Karpas-422 (cell line): Measurements from ENCODE around the gene SLC26A1. TPM values are rescaled to one million over a fixed set of nuclear protein-coding genes. Genes with fewer than 3 reads are reported as not detected.

Source experiments
- total RNA-seq: library from RNA; depleted of rRNA; stranded (reverse); fragments of >200 nt; shearing (Covaris generic); gene quantifications from 2 replicates; pipeline ENCODE4 v1.2.3, GENCODE V29; 2014; ENCODE audit warnings: low replicate concordance; rRNA removed

Gene SLC26A1
- total RNA-seq, 1 experiment from 2014 or later: not detected

Other genes starting within 250 kb of the SLC26A1 start
- gene CPLX1, start 167.3 kb downstream of the SLC26A1 start, total RNA-seq: 0.40 and 3.1 TPM in 2 replicates
- 48.8 and 76.6 TPM in 2 replicates for gene GAK, start 61.1 kb downstream of the SLC26A1 start, total RNA-seq
- gene TMEM175, start 60.9 kb downstream of the SLC26A1 start, total RNA-seq: 15.1 and 28.1 TPM in 2 replicates
- gene DGKQ, start 19.8 kb downstream of the SLC26A1 start, total RNA-seq: 5.8 and 21.1 TPM in 2 replicates
- gene IDUA, start 6.4 kb downstream of the SLC26A1 start, total RNA-seq: 17.3 and 20.8 TPM in 2 replicates
- gene FGFRL1, start 18.2 kb upstream of the SLC26A1 start, total RNA-seq: 0.76 TPM in 1 of 2 replicates, not detected in the other
- not detected in 2 replicates for gene RNF212, start 120.2 kb upstream of the SLC26A1 start, total RNA-seq
- gene SPON2, start 179.2 kb upstream of the SLC26A1 start, total RNA-seq: 7.4 and 8.9 TPM in 2 replicates